Fibroblast of mammary gland (primary cell): ENCODE data around the gene CYP27B1.
"Not testable (repeated sequence)": the region's sequence is repeated elsewhere in the genome, so short reads cannot be mapped to it uniquely, and the experiment has no call there.

ENCODE experiments used
- DNase-seq: peaks from one replicate; pipeline ENCODE4 v3.0.0-alpha.2; 2010; ENCODE audit warnings: low read depth
- H3K4me3 ChIP-seq: 2 replicates; pipeline ENCODE4 v1.5.1; 2011; ENCODE audit warnings: low read depth, mild to moderate bottlenecking, low read length, moderate library complexity; ENCODE audit not compliant: control insufficient read depth
- CTCF ChIP-seq: conservative IDR thresholded peaks from 2 replicates; pipeline ENCODE4 v1.5.1; 2011; ENCODE audit warnings: low read depth, low read length, inconsistent platforms; ENCODE audit not compliant: control insufficient read depth, insufficient read depth

CYP27B1 gene

DNA sequence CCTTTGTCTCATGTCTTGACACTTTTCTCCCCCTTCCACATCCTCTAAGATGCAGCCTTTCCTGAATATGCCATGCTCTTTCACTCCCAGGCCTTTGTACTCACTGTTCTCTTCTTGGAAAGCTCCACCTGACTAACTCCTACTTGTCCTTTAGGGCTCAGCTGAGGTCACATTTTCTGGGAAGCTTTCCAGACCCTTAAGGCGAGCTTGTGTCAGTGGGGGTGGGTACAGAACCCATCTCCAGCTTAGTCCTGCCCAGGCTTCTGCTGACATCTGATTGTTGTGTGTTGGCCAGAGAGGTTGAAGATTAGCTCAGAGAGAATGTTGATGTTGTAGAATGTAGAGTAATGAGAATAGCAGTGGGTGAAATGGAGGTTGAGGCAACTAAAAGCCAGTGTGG is 12.9 kb upstream of the CYP27B1 start:
- no peak overlapping the region for H3K4me3 ChIP-seq
- DNase-seq, result peak; percentile 47
- no peak for TF ChIP-seq CTCF

GRCh38 chr12:57777911-57778310 is 11.0 kb upstream of the CYP27B1 start:
- H3K4me3 ChIP-seq, result no peak overlapping the region
- TF ChIP-seq CTCF, result no peak
- DNase-seq, result no peak

DNA sequence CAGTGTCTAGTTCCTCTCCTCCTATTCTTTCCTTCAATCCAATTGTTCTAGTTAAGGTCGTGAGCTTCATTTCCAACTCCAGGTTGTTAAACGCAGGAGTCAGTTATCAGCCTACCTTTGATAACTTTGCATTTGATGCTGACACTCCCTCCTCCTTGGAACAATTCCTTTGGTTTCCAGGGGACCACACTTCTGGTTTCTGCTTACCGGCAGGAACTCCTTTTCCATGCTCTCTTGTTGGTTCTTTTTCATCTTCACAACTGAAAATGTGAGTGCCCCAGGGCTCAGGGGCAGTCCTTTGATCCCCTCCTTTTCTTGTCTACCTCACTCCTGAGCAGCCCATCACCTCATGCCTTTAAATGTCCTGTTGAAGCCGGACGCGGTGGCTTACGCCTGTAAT is 10.5 kb upstream of the CYP27B1 start:
- DNase-seq, result no peak
- H3K4me3 ChIP-seq, result no peak overlapping the region
- TF ChIP-seq CTCF, result no peak

DNA sequence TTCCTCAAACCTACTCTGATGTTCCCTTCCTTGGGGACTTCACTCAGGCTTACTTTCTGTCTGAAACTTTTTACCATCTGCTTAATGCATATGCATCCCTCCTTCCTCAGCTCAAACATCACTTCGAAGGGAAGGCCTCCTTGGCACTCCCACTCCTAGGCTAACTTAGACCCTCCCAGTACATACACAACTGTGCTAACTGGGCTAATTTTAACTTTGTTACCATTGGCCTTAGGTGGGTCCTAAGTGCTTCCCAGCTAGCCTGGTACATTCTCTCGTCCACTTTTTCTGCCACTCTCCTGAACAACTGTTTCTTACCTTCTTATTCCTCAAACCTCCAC is 9.3 kb upstream of the CYP27B1 start:
- no peak for DNase-seq
- no peak overlapping the region for H3K4me3 ChIP-seq
- no peak for TF ChIP-seq CTCF

DNA sequence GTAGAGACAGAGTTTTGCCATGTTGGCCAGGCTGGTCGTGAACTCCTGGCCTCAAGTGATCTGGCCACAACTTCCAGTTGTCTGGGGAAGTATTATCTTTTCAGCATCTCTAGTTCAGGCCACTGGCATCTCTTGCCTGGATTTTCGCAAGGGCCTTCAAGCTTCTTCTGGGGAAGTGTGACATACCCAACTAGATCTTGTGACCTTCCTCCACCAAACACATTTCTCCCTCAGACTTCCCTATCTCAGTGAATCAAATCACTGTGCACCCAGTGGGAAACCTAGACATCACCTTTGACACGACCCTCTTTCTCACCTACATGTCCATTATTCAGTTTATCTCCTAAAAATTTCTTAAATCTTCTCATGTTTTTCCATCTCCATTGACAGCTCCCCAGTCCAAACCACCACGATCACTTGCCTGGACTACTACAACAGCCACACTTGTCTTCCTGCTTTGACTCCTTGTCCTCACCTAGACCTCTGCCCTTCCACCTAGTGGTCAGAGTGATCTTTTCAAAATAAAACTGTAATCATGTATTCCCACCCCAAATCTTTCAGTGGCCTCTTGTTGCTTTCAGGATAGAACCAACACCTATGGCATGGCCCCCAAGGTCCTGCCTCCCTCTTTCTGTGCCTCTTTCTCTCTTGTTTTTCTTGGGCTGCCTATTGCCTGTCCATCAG is 8.8 kb upstream of the CYP27B1 start:
- DNase-seq, result no peak
- no peak for TF ChIP-seq CTCF

DNA sequence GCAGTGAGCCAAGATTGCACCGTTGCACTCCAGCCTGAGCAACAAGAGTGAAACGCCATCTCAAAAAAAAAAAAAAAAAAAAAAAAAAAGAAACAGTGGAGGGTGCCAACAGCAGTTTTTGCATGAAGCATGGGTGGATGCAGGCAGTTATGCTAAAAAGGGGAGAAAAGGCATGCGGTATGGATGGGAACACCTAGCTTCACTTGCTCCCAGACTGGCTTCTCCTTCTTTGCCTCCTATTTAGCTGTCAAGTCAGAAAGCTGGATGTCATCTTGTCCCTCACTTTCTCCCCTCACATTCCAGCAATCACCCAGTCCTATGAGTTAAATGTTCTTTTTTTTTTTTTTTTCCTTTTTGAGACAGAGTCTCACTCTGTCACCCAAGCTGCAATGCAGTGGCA is 8.2 kb upstream of the CYP27B1 start:
- TF ChIP-seq CTCF, result no peak
- no peak for DNase-seq
- H3K4me3 ChIP-seq, result no peak overlapping the region

More for the DNA sequence above, 8.8 kb upstream of the CYP27B1 start:
- H3K4me3 ChIP-seq, result no peak overlapping the region

- H3K4me3 ChIP-seq, DNase-seq: not testable (repeated sequence)
Observed at GRCh38 chr12:57774634-57775033, 7.8 kb upstream of the CYP27B1 start.
